NT2/D1 (cell line): ENCODE results near the gene SDHC.
"Not testable (repeated sequence)": the region's sequence is repeated elsewhere in the genome, so short reads cannot be mapped to it uniquely, and the experiment has no call there.

Experiments
- DNase-seq: peaks from one replicate; pipeline ENCODE4 v3.0.0-alpha.2; 2011; ENCODE audit warnings: low read depth, low spot score
- H3K27me3 ChIP-seq: 2 replicates; pipeline ENCODE4 v1.6.0; 2011; ENCODE audit warnings: mild to moderate bottlenecking; ENCODE audit not compliant: insufficient read length, insufficient read depth
- H3K36me3 ChIP-seq: 2 replicates; pipeline ENCODE4 v1.6.1; 2011; ENCODE audit warnings: mild to moderate bottlenecking, low read length, mixed read lengths; ENCODE audit not compliant: insufficient read depth, insufficient read length
- H3K4me1 ChIP-seq: 2 replicates; pipeline ENCODE4 v1.5.1; 2011; ENCODE audit not compliant: insufficient read depth, insufficient read length
- H3K4me3 ChIP-seq: 2 replicates; pipeline ENCODE4 v1.5.1; 2011; ENCODE audit warnings: low read depth; ENCODE audit not compliant: insufficient read length
- H3K9ac ChIP-seq: 2 replicates; pipeline ENCODE4 v1.6.0; 2011; ENCODE audit warnings: low read depth; ENCODE audit not compliant: insufficient read length
- H3K9me3 ChIP-seq: 2 replicates; pipeline ENCODE4 v1.5.1; 2011; ENCODE audit warnings: mild to moderate bottlenecking, low read length; ENCODE audit not compliant: insufficient read depth
- SUZ12 ChIP-seq: IDR thresholded peaks from 2 replicates; pipeline ENCODE4 v1.6.1; 2011; ENCODE audit not compliant: insufficient read length, insufficient read depth; ENCODE audit errors: extremely low read depth
- YY1 ChIP-seq: IDR thresholded peaks from 2 replicates; pipeline ENCODE4 v1.6.1; 2011; ENCODE audit not compliant: insufficient read length, insufficient read depth
- ZNF274 ChIP-seq: IDR thresholded peaks from 2 replicates; pipeline ENCODE4 v1.6.1; 2011; ENCODE audit warnings: mild to moderate bottlenecking, low read depth, low read length

Gene SDHC

GRCh38 chr1:161311595-161312181, 2.5 kb upstream of the SDHC start:
- Histone ChIP-seq H3K27me3 (no peaks in the 10 kb centered on the region), H3K9me3 (no peaks in the 10 kb centered on the region), H3K36me3 (no peaks in the 10 kb centered on the region), H3K4me3 (no peak overlapping the region), H3K4me1 (peaks cover 5% of the 10 kb centered on the region), H3K9ac (no peak overlapping the region)
- TF ChIP-seq ZNF274 = no peak
- no peak for TF ChIP-seq SUZ12
- no peak for TF ChIP-seq YY1
- no peak for DNase-seq

DNA sequence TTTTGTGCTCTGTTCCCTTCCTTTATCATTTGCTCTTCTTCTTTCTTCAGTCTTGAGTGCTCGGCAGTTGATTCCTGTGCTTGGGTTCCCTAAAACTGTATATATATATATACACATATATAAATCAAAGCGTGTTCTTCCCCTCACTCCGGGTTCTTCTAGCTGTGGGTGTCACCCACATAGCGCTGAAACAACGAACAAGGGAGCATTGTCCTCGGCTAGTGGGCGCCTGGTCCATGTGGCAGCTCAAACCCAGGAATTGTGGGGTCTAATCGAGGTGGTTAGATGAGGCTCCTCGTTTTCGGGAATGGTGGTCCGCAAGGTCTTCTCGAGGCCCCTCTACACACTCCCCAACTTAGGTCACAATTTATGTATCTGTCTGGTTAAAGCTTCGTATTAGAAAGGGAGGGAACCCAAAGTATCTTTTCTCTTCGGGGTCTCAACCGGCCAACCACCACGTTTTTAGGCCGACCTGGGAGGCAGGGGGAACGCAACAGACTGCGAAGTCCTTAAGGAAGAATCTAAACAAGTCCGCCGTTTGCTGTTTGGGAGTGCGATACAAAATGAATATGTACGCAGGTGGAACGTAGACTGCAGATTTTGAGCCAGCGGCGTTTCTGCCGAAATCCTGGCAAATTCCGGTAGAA, 504 bp upstream of the SDHC start:
- no peak for DNase-seq
- no peaks in the 10 kb centered on the region for H3K9me3 ChIP-seq
- H3K4me1 ChIP-seq = peaks cover 2% of the 10 kb centered on the region
- H3K27me3 ChIP-seq = no peaks in the 10 kb centered on the region
- peaks cover 7% of the 10 kb centered on the region for H3K36me3 ChIP-seq
- peak overlapping the region; percentile 99 for H3K9ac ChIP-seq
- H3K4me3 ChIP-seq = peak overlapping the region; percentile 97
- TF ChIP-seq YY1 = no peak
- TF ChIP-seq SUZ12 = no peak
- no peak for TF ChIP-seq ZNF274

DNA sequence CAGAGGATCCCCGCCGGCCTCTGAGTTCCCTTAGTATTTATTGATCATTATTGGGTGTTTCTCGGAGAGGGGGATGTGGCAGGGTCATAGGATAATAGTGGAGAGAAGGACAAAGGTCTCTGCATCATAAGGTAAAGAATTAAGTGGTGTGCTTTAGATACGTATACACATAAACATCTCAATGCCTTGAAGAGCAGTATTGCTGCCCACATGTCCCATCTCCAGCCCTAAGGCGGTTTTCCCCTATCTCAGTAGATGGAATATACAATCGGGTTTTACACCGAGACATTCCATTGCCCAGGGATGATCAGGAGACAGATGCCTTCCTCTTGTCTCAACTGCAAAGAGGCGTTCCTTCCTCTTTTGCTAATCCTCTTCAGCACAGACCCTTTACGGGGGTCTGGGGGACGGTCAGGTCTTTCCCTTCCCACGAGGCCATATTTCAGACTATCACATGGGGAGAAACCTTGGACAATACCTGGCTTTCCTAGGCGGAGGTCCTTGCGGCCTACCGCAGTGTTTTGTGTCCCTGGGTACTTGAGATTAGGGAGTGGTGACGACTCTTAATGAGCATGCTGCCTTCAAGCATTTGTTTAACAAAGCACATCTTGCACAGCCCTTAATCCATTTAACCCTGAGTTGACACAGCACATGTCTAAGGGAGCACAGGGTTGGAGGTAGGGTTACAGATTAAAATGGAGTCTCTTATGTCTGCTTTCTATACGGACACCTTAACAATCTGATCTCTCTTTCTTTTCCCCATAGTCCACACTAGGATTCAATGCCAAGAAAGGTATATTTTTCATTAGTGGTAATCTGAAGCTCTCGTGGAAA, 1.9 kb downstream of the SDHC start:
- H3K4me1 ChIP-seq, H3K27me3 ChIP-seq, H3K9me3 ChIP-seq: not testable (repeated sequence)
- DNase-seq = peak; percentile 36
- Histone ChIP-seq H3K4me3 (peak overlapping the region; percentile 16), H3K36me3 (peaks cover 21% of the 10 kb centered on the region), H3K9ac (peak overlapping the region; percentile 46)

GRCh38 chr1:161324020-161324419, 9.8 kb downstream of the SDHC start:
- H3K4me3 ChIP-seq = no peak overlapping the region
- peaks cover 69% of the 10 kb centered on the region for H3K36me3 ChIP-seq
- no peaks in the 10 kb centered on the region for H3K9me3 ChIP-seq
- no peaks in the 10 kb centered on the region for H3K4me1 ChIP-seq
- no peak for DNase-seq
- TF ChIP-seq YY1 (no peak), SUZ12 (no peak), ZNF274 (no peak)
- no peaks in the 10 kb centered on the region for H3K27me3 ChIP-seq
- no peak overlapping the region for H3K9ac ChIP-seq

- H3K4me1 ChIP-seq = no peaks in the 10 kb centered on the region
- DNase-seq = no peak
- no peaks in the 10 kb centered on the region for H3K27me3 ChIP-seq
- H3K9ac ChIP-seq = no peak overlapping the region
- no peaks in the 10 kb centered on the region for H3K9me3 ChIP-seq
- no peak overlapping the region for H3K4me3 ChIP-seq
- H3K36me3 ChIP-seq = peaks cover 91% of the 10 kb centered on the region
- TF ChIP-seq YY1 (no peak), SUZ12 (no peak), ZNF274 (no peak)
Measured at GRCh38 chr1:161330346-161330745, 16.2 kb downstream of the SDHC start.

DNA sequence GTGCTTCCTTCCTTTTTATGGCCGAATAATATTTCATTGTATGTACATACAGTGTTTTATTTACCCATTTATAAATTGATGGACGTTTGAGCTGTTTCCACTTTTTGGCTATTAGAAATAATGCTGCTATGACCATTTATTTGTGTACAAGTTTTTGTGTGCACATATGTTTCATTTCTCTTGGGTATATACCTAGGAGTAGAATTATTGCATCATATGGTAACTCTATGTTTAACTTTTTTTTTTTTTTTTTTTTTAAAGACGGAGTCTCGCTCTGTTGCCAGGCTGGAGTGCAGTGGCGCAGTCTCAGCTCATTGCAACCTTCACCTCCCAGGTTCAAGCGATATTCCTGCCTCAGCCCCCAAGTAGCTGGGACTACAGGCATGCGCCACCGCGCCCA, 19.0 kb downstream of the SDHC start:
- Histone ChIP-seq H3K9ac (no peak overlapping the region), H3K9me3 (no peaks in the 10 kb centered on the region), H3K4me3 (no peak overlapping the region), H3K36me3 (peaks cover 93% of the 10 kb centered on the region), H3K27me3 (no peaks in the 10 kb centered on the region), H3K4me1 (no peaks in the 10 kb centered on the region)
- TF ChIP-seq ZNF274 (no peak), YY1 (no peak), SUZ12 (no peak)
- DNase-seq = no peak

DNA sequence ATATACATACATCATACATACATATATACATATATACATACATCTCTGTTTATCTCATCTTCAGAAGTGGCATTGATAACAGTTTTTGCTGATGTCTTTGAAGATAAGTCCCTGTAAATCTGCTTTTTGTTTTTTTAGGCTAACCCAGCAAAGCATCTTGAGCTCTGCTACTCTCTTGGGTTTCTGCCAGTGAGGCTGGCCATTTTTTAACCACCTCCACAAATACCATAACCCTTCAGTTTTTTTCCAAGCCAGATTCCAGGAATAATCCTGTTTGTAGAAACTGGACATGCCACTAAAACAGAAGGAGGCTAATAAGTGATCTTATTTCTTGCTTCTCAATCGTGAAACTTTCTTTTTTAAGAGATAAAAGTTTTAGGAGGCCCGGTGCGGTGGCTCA, 21.6 kb downstream of the SDHC start:
- Histone ChIP-seq H3K4me3 (no peak overlapping the region), H3K9me3 (no peaks in the 10 kb centered on the region), H3K4me1 (no peaks in the 10 kb centered on the region), H3K36me3 (peaks cover 84% of the 10 kb centered on the region), H3K27me3 (no peaks in the 10 kb centered on the region), H3K9ac (no peak overlapping the region)
- no peak for DNase-seq
- TF ChIP-seq SUZ12 = no peak
- TF ChIP-seq ZNF274 = no peak
- no peak for TF ChIP-seq YY1
